Hepatocyte (in vitro differentiated cells): Measurements from ENCODE around the gene NRSN2. TPM values are rescaled to one million over a fixed set of nuclear protein-coding genes. Genes with fewer than 3 reads are reported as not detected.

ENCODE experiments used
- DNase-seq: peaks from one replicate; pipeline ENCODE4 v3.0.0-alpha.2; 2016; ENCODE audit warnings: low spot score
- H2AFZ ChIP-seq: fragments of 200-600 bp; sonication (generic); 2 replicates; pipeline ENCODE4 v1.6.0; 2016; ENCODE audit warnings: antibody characterized with exemption, mild to moderate bottlenecking
- H3K27ac ChIP-seq: fragments of 200-600 bp; sonication (generic); 2 replicates; pipeline ENCODE4 v1.5.1; 2016; ENCODE audit warnings: mild to moderate bottlenecking
- H3K27me3 ChIP-seq: fragments of 200-600 bp; sonication (generic); 2 replicates; pipeline ENCODE4 v1.6.1; 2016
- H3K36me3 ChIP-seq: fragments of 200-600 bp; sonication (generic); replicated peaks from 2 replicates; pipeline ENCODE4 v1.5.1; 2016; ENCODE audit warnings: low read depth; ENCODE audit not compliant: insufficient read depth
- H3K4me1 ChIP-seq: fragments of 200-600 bp; sonication (generic); 2 replicates; pipeline ENCODE4 v1.5.1; 2016; ENCODE audit warnings: mild to moderate bottlenecking, moderate library complexity; ENCODE audit not compliant: insufficient read depth
- H3K4me2 ChIP-seq: fragments of 200-600 bp; sonication (generic); 2 replicates; pipeline ENCODE4 v1.6.0; 2016
- H3K4me3 ChIP-seq: fragments of 200-600 bp; sonication (generic); 2 replicates; pipeline ENCODE4 v1.5.1; 2016; ENCODE audit warnings: mild to moderate bottlenecking
- H3K79me2 ChIP-seq: fragments of 200-600 bp; sonication (generic); 2 replicates; pipeline ENCODE4 v1.6.0; 2017; ENCODE audit warnings: mild to moderate bottlenecking
- H3K9me2 ChIP-seq: fragments of 200-600 bp; sonication (generic); replicated peaks from 2 replicates; pipeline ENCODE4 v1.6.0; 2017; ENCODE audit warnings: mild to moderate bottlenecking; ENCODE audit not compliant: insufficient read depth
- H3K9me3 ChIP-seq: fragments of 200-600 bp; sonication (generic); 2 replicates; pipeline ENCODE4 v1.5.1; 2016; ENCODE audit warnings: low read depth, mild to moderate bottlenecking
- H4K20me1 ChIP-seq: fragments of 200-600 bp; sonication (generic); 2 replicates; pipeline ENCODE4 v1.6.0; 2016; ENCODE audit warnings: mild to moderate bottlenecking; ENCODE audit not compliant: insufficient read depth, poor library complexity, severe bottlenecking
- CTCF ChIP-seq: fragments of 200-600 bp; sonication (generic); IDR thresholded peaks from 2 replicates; pipeline ENCODE4 v1.5.1; 2016; ENCODE audit warnings: antibody characterized with exemption, mild to moderate bottlenecking; ENCODE audit not compliant: poor library complexity
- EZH2 ChIP-seq: fragments of 200-600 bp; sonication (generic); IDR thresholded peaks from 2 replicates; pipeline ENCODE4 v1.6.1; 2016; ENCODE audit warnings: antibody characterized with exemption, mild to moderate bottlenecking, borderline replicate concordance
- EZH2phosphoT487 ChIP-seq: fragments of 200-600 bp; sonication (generic); IDR thresholded peaks from one replicate; pipeline ENCODE4 v1.6.1; 2018; ENCODE audit warnings: antibody characterized with exemption, mild to moderate bottlenecking, low read depth, moderate library complexity; ENCODE audit not compliant: unreplicated experiment, severe bottlenecking
- WGBS: methylation state at CpG from one replicate; pipeline ENCODE4 v1.1.6; 2016; ENCODE audit warnings: low lambda C conversion rate; ENCODE audit errors: missing lambda C conversion rate; 5-methylcytosine and 5-hydroxymethylcytosine counted together
- polyA plus RNA-seq: library from polyadenylated mRNA; unstranded; fragments of >200 nt; fragmentation: Nextera tagmentation; extraction: Ambion mirVana; gene quantifications from 2 replicates; pipeline ENCODE4 v1.2.1, GENCODE V29; 2016
- total RNA-seq: library from RNA; depleted of rRNA; stranded (reverse); fragments of >200 nt; gene quantifications from 2 replicates; pipeline ENCODE4 v1.2.3, GENCODE V29; 2014

NRSN2 gene
- total and polyA plus RNA-seq, 2 experiments from 2014 or later, result 29.8 to 68.1 TPM

- H3K9me2 ChIP-seq, result no peaks in the 10 kb centered on the region
- H3K4me1 ChIP-seq, result peaks cover 12% of the 10 kb centered on the region
- no peak overlapping the region for H3K27ac ChIP-seq
- H2AFZ ChIP-seq, result no peak overlapping the region
- H3K36me3 ChIP-seq, result no peaks in the 10 kb centered on the region
- no peaks in the 10 kb centered on the region for H4K20me1 ChIP-seq
- no peaks in the 10 kb centered on the region for H3K27me3 ChIP-seq
- no peak for DNase-seq
- whole genome bisulfite sequencing, result 88% methylated on average over 4 of the region's 4 CpGs
- H3K9me3 ChIP-seq, result no peaks in the 10 kb centered on the region
- H3K4me3 ChIP-seq, result no peak overlapping the region
- no peaks in the 10 kb centered on the region for H3K79me2 ChIP-seq
- TF ChIP-seq EZH2phosphoT487 (no peak), EZH2 (no peak), CTCF (no peak)
- no peak overlapping the region for H3K4me2 ChIP-seq
Observed at GRCh38 chr20:358891-359555, 12.1 kb downstream of the NRSN2 start.

GRCh38 chr20:361561-361960 lies 14.7 kb downstream of the NRSN2 start:
- Histone ChIP-seq H3K4me2 (no peak overlapping the region), H3K79me2 (no peaks in the 10 kb centered on the region), H3K27me3 (no peaks in the 10 kb centered on the region), H3K9me2 (no peaks in the 10 kb centered on the region), H3K4me1 (peaks cover 28% of the 10 kb centered on the region), H2AFZ (no peak overlapping the region), H3K9me3 (no peaks in the 10 kb centered on the region), H4K20me1 (no peaks in the 10 kb centered on the region), H3K4me3 (no peak overlapping the region), H3K36me3 (no peaks in the 10 kb centered on the region), H3K27ac (no peak overlapping the region)
- no peak for DNase-seq
- WGBS, result 90% methylated on average over 8 of the region's 8 CpGs
- TF ChIP-seq EZH2 (no peak), EZH2phosphoT487 (no peak), CTCF (no peak)

- WGBS, result 74% methylated on average over 13 of the region's 13 CpGs
- no peaks in the 10 kb centered on the region for H4K20me1 ChIP-seq
- no peak overlapping the region for H2AFZ ChIP-seq
- no peak overlapping the region for H3K4me2 ChIP-seq
- no peaks in the 10 kb centered on the region for H3K9me2 ChIP-seq
- H3K36me3 ChIP-seq, result no peaks in the 10 kb centered on the region
- no peaks in the 10 kb centered on the region for H3K27me3 ChIP-seq
- no peak overlapping the region for H3K27ac ChIP-seq
- TF ChIP-seq CTCF (peak; percentile 42), EZH2phosphoT487 (no peak)
- no peaks in the 10 kb centered on the region for H3K79me2 ChIP-seq
- H3K9me3 ChIP-seq, result no peaks in the 10 kb centered on the region
- peaks cover 28% of the 10 kb centered on the region for H3K4me1 ChIP-seq
- peak; percentile 89 for DNase-seq
- H3K4me3 ChIP-seq, result no peak overlapping the region
Observed at GRCh38 chr20:362271-363254, 15.7 kb downstream of the NRSN2 start.
